Stomach (tissue), 9 donors: Measurements from ENCODE around the gene WFDC12. TPM values are rescaled to one million over a fixed set of nuclear protein-coding genes. Genes with fewer than 3 reads are reported as not detected.

ENCODE experiments used
- DNase-seq, 2 donors: peaks; one replicate each; pipeline versions ENCODE4 v3.0.0 to v3.0.0-alpha.2; 2013 to 2019
- H3K27ac ChIP-seq, 5 donors: fragments of 200-600 bp in 4 of 5; sonication (generic) in 4 of 5; one replicate each; pipeline ENCODE4 v1.5.1; 2013 to 2019; ENCODE audit warnings: mild to moderate bottlenecking in 1 of 5, moderate library complexity in 1 of 5
- H3K27me3 ChIP-seq, 3 donors: fragments of 200-600 bp; sonication (generic); one replicate each; pipeline ENCODE4 v1.5.1; 2017 to 2019; ENCODE audit warnings: mixed run types in 1 of 3
- H3K36me3 ChIP-seq, 4 donors: fragments of 200-600 bp; sonication (generic); 1 replicate in 3 of 4; 2 replicates in 1 of 4; pipeline ENCODE4 v1.5.1; 2016 to 2019
- H3K4me1 ChIP-seq, 4 donors: fragments of 200-600 bp; sonication (generic); one replicate each; pipeline ENCODE4 v1.5.1; 2016 to 2019
- H3K4me3 ChIP-seq, 4 donors: fragments of 200-600 bp; sonication (generic) in 3 of 4; one replicate each; pipeline ENCODE4 v1.5.1; 2016 to 2019; ENCODE audit warnings: mild to moderate bottlenecking in 1 of 4
- H3K9me3 ChIP-seq, 4 donors: fragments of 200-600 bp; sonication (generic); one replicate each; pipeline ENCODE4 v1.5.1; 2016 to 2019
- CTCF ChIP-seq, 7 experiments: fragments of 450-650 bp in 4 of 7; fragments of 200-600 bp in 3 of 7; sonication (generic) in 3 of 7; IDR thresholded peaks; one replicate each; pipeline ENCODE4 v1.5.1; 2016 to 2019; ENCODE audit warnings: antibody characterized with exemption in 7 of 7, control low read depth in 2 of 7, mild to moderate bottlenecking in 1 of 7
- EP300 ChIP-seq: sonication (generic); formaldehyde crosslinking; IDR thresholded peaks from one replicate; pipeline ENCODE4 v1.6.1; 2017; ENCODE audit warnings: antibody characterized with exemption
- POLR2A ChIP-seq, 4 donors: fragments of 450-650 bp; IDR thresholded peaks; one replicate each; pipeline ENCODE4 v1.6.1; 2016; ENCODE audit warnings: antibody characterized with exemption in 4 of 4, control low read depth in 2 of 4, mild to moderate bottlenecking in 1 of 4, moderate library complexity in 1 of 4
- POLR2AphosphoS5 ChIP-seq, 3 donors: sonication (generic); formaldehyde crosslinking; IDR thresholded peaks; one replicate each; pipeline ENCODE4 v1.6.1; 2016; ENCODE audit warnings: antibody characterized with exemption in 3 of 3
- WGBS, 5 donors: extraction: QIAGEN DNeasy Blood & Tissue Kit in 3 of 5; methylation state at CpG; one replicate each; pipeline versions ENCODE4 v1.1.5 to v1.1.7; 2013 to 2018; 5-methylcytosine and 5-hydroxymethylcytosine counted together
- intact Hi-C: fragments of 100-400 bp; cut with DNase I; formaldehyde crosslinking; loops from one replicate; pipeline ENCODE4 v1.15.1; 2023; ENCODE audit warnings: low total_unique reads
- polyA plus RNA-seq, 3 donors: library from polyadenylated mRNA; stranded (reverse); fragments of 200-250 nt; gene quantifications; one replicate each; pipeline ENCODE4 v1.2.3, GENCODE V29; 2013
- total RNA-seq, 5 donors: library from RNA; depleted of rRNA; stranded (reverse); fragments of >200 nt; gene quantifications; one replicate each; pipeline versions ENCODE4 v1.1.0 to v1.2.3, GENCODE V29; 2014 to 2016
- donor health status: healthy with polysubstance abuse.
- donor health status: Bipolar disorder and iron deficiency.
- donor health status: healthy.

WFDC12 gene
- total and polyA plus RNA-seq, 8 donors, result 0.15 TPM; not detected in 7

GRCh38 chr20:45085289-45085688, 39.0 kb downstream of the WFDC12 start:
- Histone ChIP-seq H3K36me3 (peaks cover 6 to 44% (median 30%) of the 10 kb centered on the region in 4 donors), H3K27me3 (no peaks in the 10 kb centered on the region), H3K27ac (no peak overlapping the region), H3K4me3 (no peak overlapping the region), H3K9me3 (peaks cover 4 to 14% (median 9%) of the 10 kb centered on the region in 4 donors), H3K4me1 (no peaks in the 10 kb centered on the region)
- no peak for TF ChIP-seq POLR2AphosphoS5 (IDR thresholded peaks at IDR 0.05)
- no peak for TF ChIP-seq CTCF (IDR thresholded peaks at IDR 0.05)
- no peak for TF ChIP-seq POLR2A (IDR thresholded peaks at IDR 0.05)
- TF ChIP-seq EP300, result no peak
- intact Hi-C loops, result no loop called here
- DNase-seq, result no peak
- WGBS, 5 donors, result 64 to 84% (median 78%) methylated on average over 2 of the region's 2 CpGs

GRCh38 chr20:45083127-45083526, 41.1 kb downstream of the WFDC12 start:
- peaks cover 6 to 63% (median 51%) of the 10 kb centered on the region in 4 donors for H3K36me3 ChIP-seq
- WGBS, 5 donors, result 87 to 100% (median 95%) methylated on average over 1 of the region's 1 CpG
- DNase-seq, result no peak
- TF ChIP-seq POLR2AphosphoS5 (IDR thresholded peaks at IDR 0.05) (no peak), CTCF (IDR thresholded peaks at IDR 0.05) (no peak), EP300 (no peak), POLR2A (IDR thresholded peaks at IDR 0.05) (no peak)
- intact Hi-C loops, result no loop called here
- H3K4me3 ChIP-seq, result no peak overlapping the region
- H3K27me3 ChIP-seq, result no peaks in the 10 kb centered on the region
- no peak overlapping the region for H3K27ac ChIP-seq
- H3K9me3 ChIP-seq, result peaks cover 4 to 14% (median 9%) of the 10 kb centered on the region in 4 donors
- no peaks in the 10 kb centered on the region for H3K4me1 ChIP-seq

GRCh38 chr20:45082468-45082867, 41.8 kb downstream of the WFDC12 start:
- Histone ChIP-seq H3K4me1 (no peaks in the 10 kb centered on the region), H3K9me3 (peaks cover 4 to 14% (median 9%) of the 10 kb centered on the region in 4 donors), H3K4me3 (no peak overlapping the region), H3K27ac (no peak overlapping the region), H3K27me3 (no peaks in the 10 kb centered on the region), H3K36me3 (peaks cover 9 to 70% (median 58%) of the 10 kb centered on the region in 4 donors)
- no peak for DNase-seq
- 93 to 100% (median 99%) methylated on average over 3 of the region's 3 CpGs for WGBS, 5 donors
- TF ChIP-seq EP300 (no peak), POLR2AphosphoS5 (IDR thresholded peaks at IDR 0.05) (no peak), POLR2A (IDR thresholded peaks at IDR 0.05) (no peak), CTCF (IDR thresholded peaks at IDR 0.05) (no peak)
- intact Hi-C loops, result no loop called here

GRCh38 chr20:45080867-45081624, 43.2 kb downstream of the WFDC12 start:
- WGBS, 5 donors, result 73 to 80% (median 79%) methylated on average over 5 of the region's 5 CpGs
- no peaks in the 10 kb centered on the region for H3K27me3 ChIP-seq
- peaks cover 4 to 14% (median 9%) of the 10 kb centered on the region in 4 donors for H3K9me3 ChIP-seq
- TF ChIP-seq EP300, result no peak
- peak in 1 of 7 experiments; percentile 12 for TF ChIP-seq CTCF (IDR thresholded peaks at IDR 0.05)
- H3K36me3 ChIP-seq, result peaks cover 19 to 80% (median 70%) of the 10 kb centered on the region in 4 donors
- no peaks in the 10 kb centered on the region for H3K4me1 ChIP-seq
- H3K27ac ChIP-seq, result no peak overlapping the region
- intact Hi-C loops, result no loop called here
- no peak overlapping the region for H3K4me3 ChIP-seq
- no peak for DNase-seq
